ENCODE measurements around the gene SIGLEC1.

- TF ChIP-seq GATA3 (IDR thresholded peaks at IDR 0.05; ENCODE audit: low read depth, low read length), result no peak
- TF ChIP-seq GATA2 (IDR thresholded peaks at IDR 0.05; ENCODE audit: low read depth, low read length), result no peak
These were observed 40.7 kb upstream of the SIGLEC1 start for GRCh38 chr20:3753098-3753497.

Measured in SH-SY5Y (cell line).